Bronchial smooth muscle cell (primary cell): Measurements from ENCODE around the gene CNRIP1. TPM values are rescaled to one million over a fixed set of nuclear protein-coding genes. Genes with fewer than 3 reads are reported as not detected.

Source experiments
- total RNA-seq: library from RNA; depleted of rRNA; stranded (reverse); fragments of >200 nt; gene quantifications from 2 replicates; pipeline ENCODE4 v1.2.1, GENCODE V29; 2014

The CNRIP1 gene
- total RNA-seq = 17.2 and 18.0 TPM in 2 replicates

DNA sequence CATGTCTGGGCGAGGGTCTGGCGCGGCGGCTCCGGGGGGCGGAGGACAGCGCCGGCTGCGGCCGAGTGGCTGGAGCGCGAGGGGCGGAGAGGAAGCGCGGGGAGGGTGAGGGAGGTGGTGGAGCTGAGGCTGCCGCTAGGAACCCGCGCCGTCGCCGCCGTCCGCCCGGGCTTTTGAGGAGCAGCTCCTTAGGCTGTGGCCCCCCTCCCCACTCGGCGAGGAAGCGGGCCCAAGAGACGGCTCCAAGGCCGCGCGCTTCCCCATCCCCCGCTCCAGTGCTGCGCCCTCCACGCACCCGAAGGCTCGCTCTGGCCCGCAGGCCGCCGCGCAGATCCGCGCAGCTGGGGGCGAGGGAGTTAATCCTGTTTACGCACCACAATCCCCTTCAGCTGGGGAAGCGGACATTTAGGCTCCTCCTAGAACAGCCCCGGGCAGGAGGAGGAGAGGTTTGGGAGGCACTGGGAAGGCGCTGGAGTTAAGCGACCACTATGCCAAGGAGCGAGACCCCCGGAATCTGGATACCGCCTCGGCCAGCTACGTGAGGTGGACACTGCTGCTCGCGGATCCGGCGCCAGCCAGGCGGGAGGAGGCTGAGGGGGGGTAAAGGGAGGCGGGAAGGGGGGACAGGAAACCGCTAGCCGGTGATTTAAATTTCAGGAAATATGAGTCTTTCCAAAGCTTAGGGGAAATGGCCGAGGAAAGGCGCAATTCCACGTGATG lies at the start of gene CNRIP1:
Gene CNRIP1 (minus strand): TSS at position 552 of the 720 bp plus-strand sequence. CDS start 549 bp downstream, at position 3.

DNA sequence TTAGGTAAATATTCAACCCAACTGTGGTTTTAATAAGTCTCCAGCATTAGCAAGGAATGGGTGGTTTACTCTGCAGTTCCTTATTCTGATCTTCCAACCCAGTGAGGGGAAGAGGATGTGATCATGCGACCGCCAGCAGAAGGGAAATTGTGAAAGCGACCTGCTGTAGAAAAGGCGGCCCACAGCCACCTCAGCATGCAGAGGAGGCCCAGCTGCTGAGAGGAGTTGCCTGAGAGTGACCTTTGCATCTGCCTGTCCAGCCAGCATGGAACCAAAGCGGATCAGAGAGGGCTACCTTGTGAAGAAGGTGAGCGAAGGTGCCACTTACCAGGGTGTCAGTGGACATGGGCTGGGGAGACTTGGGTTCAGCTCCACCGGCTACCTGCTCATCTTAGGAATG lies 45.3 kb upstream of the CNRIP1 start, which contains the start of gene PLEK:
Gene PLEK (plus strand): TSS at position 196 of the 400 bp plus-strand sequence. CDS start 70 bp downstream, at position 266.

DNA sequence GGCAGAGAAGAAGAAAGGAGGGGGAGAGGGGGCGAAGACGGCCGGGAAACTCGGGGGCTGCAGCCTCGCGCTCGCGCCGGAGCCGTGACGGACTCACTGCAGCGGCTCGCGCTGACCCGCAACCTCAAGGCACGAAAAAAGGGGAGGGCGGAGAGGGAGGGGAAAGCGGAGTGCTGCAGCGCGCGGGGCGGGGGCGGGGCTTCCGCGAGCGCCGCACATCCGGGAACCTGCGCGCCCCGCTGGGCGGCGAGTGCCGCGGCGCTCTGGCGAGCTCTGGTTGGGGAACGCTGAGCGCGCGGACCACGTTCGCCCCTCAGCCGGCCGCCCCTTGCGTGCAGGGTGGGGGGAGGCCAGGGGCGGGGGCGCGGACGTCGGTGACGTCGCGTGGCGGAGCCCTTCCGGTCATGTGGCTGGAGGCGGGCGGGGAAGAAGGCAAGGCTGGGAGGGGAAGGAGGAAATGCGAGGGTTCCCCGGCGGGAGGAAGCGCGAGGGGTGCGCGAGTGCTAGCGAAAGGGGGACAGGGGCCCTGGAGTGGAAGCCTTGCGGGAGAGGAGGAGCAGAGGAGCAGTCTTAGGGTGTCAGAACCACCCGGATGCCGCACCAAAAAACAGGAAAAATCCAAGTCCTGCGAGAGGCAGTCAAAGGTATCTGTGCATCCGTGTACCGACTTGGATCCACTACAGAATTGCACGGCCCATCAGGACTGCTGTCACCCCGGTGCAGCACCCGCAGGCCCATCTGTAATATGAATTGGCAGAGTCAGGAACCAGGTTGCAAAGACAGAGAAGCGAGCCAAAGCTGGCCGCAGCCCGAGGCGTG lies 67.1 kb downstream of the CNRIP1 start, which contains the start of gene PPP3R1:
Gene PPP3R1 (minus strand): TSS at position 133 of the 819 bp plus-strand sequence. CDS start 405 bp downstream, outside the sequence.

Other genes starting within 250 kb of the CNRIP1 start
- 3.5 and 4.3 TPM in 2 replicates for gene PNO1, start 162.1 kb downstream of the CNRIP1 start, total RNA-seq
- gene PPP3R1, start 67.4 kb downstream of the CNRIP1 start, total RNA-seq = 6.9 and 12.9 TPM in 2 replicates
- gene PLEK, start 45.3 kb upstream of the CNRIP1 start, total RNA-seq = not detected in 2 replicates
- 0.26 and 0.32 TPM in 2 replicates for gene FBXO48, start 147.3 kb upstream of the CNRIP1 start, total RNA-seq
- 3.5 and 5.9 TPM in 2 replicates for gene APLF, start 147.6 kb upstream of the CNRIP1 start, total RNA-seq